SK-N-SH (cell line): ENCODE data around the gene MYO7A. TPM values are rescaled to one million over a fixed set of nuclear protein-coding genes. Genes with fewer than 3 reads are reported as not detected.

Source experiments
- CTCF ChIA-PET: fragments of 300-600, 350-600 bp; formaldehyde crosslinking; extraction: SDS; loops from one replicate; lab custom pipeline; 2021; lab: Yijun Ruan, JAX
- POLR2A ChIA-PET: fragments of 350-600 bp; sonication (Branson Sonifier 250); formaldehyde crosslinking; extraction: SDS; loops from one replicate; lab custom pipeline; 2020; ENCODE audit warnings: antibody characterized with exemption, inconsistent platforms; lab: Yijun Ruan, JAX
- DNase-seq: peaks from one replicate; pipeline ENCODE4 v3.0.0; 2012
- H2AFZ ChIP-seq: fragments of 200-600 bp; sonication (generic); 2 replicates; pipeline ENCODE4 v1.8.1; 2016; ENCODE audit warnings: antibody characterized with exemption, mild to moderate bottlenecking, low read depth
- H3F3A ChIP-seq: fragments of 200-600 bp; sonication (generic); replicated peaks from 2 replicates; pipeline ENCODE3; 2016; ENCODE audit warnings: antibody characterized with exemption, mild to moderate bottlenecking; ENCODE audit not compliant: insufficient read depth
- H3K27ac ChIP-seq, 2 experiments: fragments of 200-500 bp in 1 of 2; fragments of 200-600 bp in 1 of 2; sonication (Bioruptor generic) in 1 of 2; sonication (generic), shearing (Covaris generic) in 1 of 2; 2 replicates each; pipeline versions ENCODE4 v1.5.1 to v1.6.1; 2014 to 2016; ENCODE audit warnings: low read depth in 2 of 2, inconsistent platforms in 1 of 2, low read length in 1 of 2, mild to moderate bottlenecking in 1 of 2, mixed read lengths in 1 of 2
- H3K27me3 ChIP-seq: fragments of 200-600 bp; sonication (generic), shearing (Covaris generic); 2 replicates; pipeline ENCODE4 v1.6.1; 2016; ENCODE audit warnings: mixed run types; ENCODE audit not compliant: insufficient read depth
- H3K36me3 ChIP-seq, 2 experiments: fragments of 200-500 bp in 1 of 2; fragments of 200-600 bp in 1 of 2; sonication (Bioruptor generic) in 1 of 2; sonication (generic) in 1 of 2; replicated peaks in 1 of 2; 2 replicates each; pipeline versions ENCODE3 to v1.5.1; 2014 to 2016; ENCODE audit warnings: low read length in 1 of 2, mild to moderate bottlenecking in 1 of 2; ENCODE audit not compliant: insufficient read depth in 2 of 2, control insufficient read depth in 1 of 2
- H3K4me1 ChIP-seq, 2 experiments: fragments of 200-500 bp in 1 of 2; fragments of 200-600 bp in 1 of 2; sonication (Bioruptor generic) in 1 of 2; sonication (generic), shearing (Covaris generic) in 1 of 2; 2 replicates each; pipeline versions ENCODE4 v1.5.1 to v1.6.1; 2014 to 2016; ENCODE audit warnings: low read depth in 1 of 2, low read length in 1 of 2, mixed run types in 1 of 2; ENCODE audit not compliant: insufficient read depth in 2 of 2, control insufficient read depth in 1 of 2
- H3K4me2 ChIP-seq: fragments of 200-600 bp; sonication (generic), shearing (Covaris generic); 2 replicates; pipeline ENCODE4 v1.6.1; 2017; ENCODE audit warnings: mixed run types
- H3K4me3 ChIP-seq, 2 experiments: fragments of 200-500 bp in 1 of 2; fragments of 200-600 bp in 1 of 2; sonication (Bioruptor generic) in 1 of 2; sonication (generic), shearing (Covaris generic) in 1 of 2; 2 replicates each; pipeline versions ENCODE4 v1.5.1 to v1.8.1; 2014 to 2016; ENCODE audit warnings: low read depth in 2 of 2, inconsistent platforms in 1 of 2, low read length in 1 of 2, mild to moderate bottlenecking in 1 of 2, mixed read lengths in 1 of 2, moderate library complexity in 1 of 2
- H3K79me2 ChIP-seq: fragments of 200-600 bp; sonication (generic); 2 replicates; pipeline ENCODE4 v1.8.1; 2017; ENCODE audit warnings: mild to moderate bottlenecking; ENCODE audit not compliant: insufficient read depth
- H3K9ac ChIP-seq: fragments of 200-600 bp; sonication (generic); 2 replicates; pipeline ENCODE4 v1.6.1; 2017; ENCODE audit warnings: mixed run types
- H3K9me2 ChIP-seq: fragments of 200-600 bp; sonication (generic); 2 replicates; pipeline ENCODE4 v1.6.1; 2017; ENCODE audit warnings: mixed run types
- H3K9me3 ChIP-seq: fragments of 200-600 bp; sonication (generic); 2 replicates; pipeline ENCODE4 v1.6.1; 2017; ENCODE audit warnings: mixed run types, mild to moderate bottlenecking, moderate library complexity
- H4K20me1 ChIP-seq: fragments of 200-600 bp; sonication (generic); 2 replicates; pipeline ENCODE4 v1.6.1; 2017; ENCODE audit warnings: mild to moderate bottlenecking, mixed run types; ENCODE audit not compliant: insufficient read depth
- EZH2phosphoT487 ChIP-seq: fragments of 200-600 bp; sonication (generic); IDR thresholded peaks from 2 replicates; pipeline ENCODE4 v1.6.1; 2017; ENCODE audit warnings: low read depth, mixed run types, mild to moderate bottlenecking, antibody characterized with exemption, moderate library complexity, borderline replicate concordance
- FOSL2 ChIP-seq: IDR thresholded peaks from 2 replicates; pipeline ENCODE4 v1.4.0; 2012; ENCODE audit warnings: low read depth, mild to moderate bottlenecking, moderate library complexity, borderline replicate concordance
- FOXM1 ChIP-seq: IDR thresholded peaks from 2 replicates; pipeline ENCODE4 v1.4.0; 2012; ENCODE audit warnings: low read depth, mild to moderate bottlenecking
- GABPA ChIP-seq: IDR thresholded peaks from 2 replicates; pipeline ENCODE4 v1.4.0; 2012; ENCODE audit warnings: low read depth, mild to moderate bottlenecking
- GATA2 ChIP-seq: sonication (generic); formaldehyde crosslinking; IDR thresholded peaks from 2 replicates; pipeline ENCODE4 v1.5.0; 2020; ENCODE audit warnings: mild to moderate bottlenecking, missing genetic modification reagents
- JUND ChIP-seq: IDR thresholded peaks from 2 replicates; pipeline ENCODE4 v1.4.0; 2012
- NRF1 ChIP-seq: IDR thresholded peaks from 2 replicates; pipeline ENCODE4 v1.6.1; 2012; ENCODE audit warnings: low read depth, mild to moderate bottlenecking, low read length
- RAD21 ChIP-seq: IDR thresholded peaks from 2 replicates; pipeline ENCODE4 v1.6.1; 2012; ENCODE audit warnings: mild to moderate bottlenecking, low read length
- RCOR1 ChIP-seq: fragments of 150-350 bp; IDR thresholded peaks from 2 replicates; pipeline ENCODE4 v1.6.1; 2017; ENCODE audit warnings: antibody characterized with exemption, low read length
- SIN3A ChIP-seq: IDR thresholded peaks from 2 replicates; pipeline ENCODE4 v1.6.1; 2012; ENCODE audit warnings: low read depth, mild to moderate bottlenecking, low read length, moderate library complexity, borderline replicate concordance
- SMC3 ChIP-seq: IDR thresholded peaks from 2 replicates; pipeline ENCODE4 v1.6.1; 2012; ENCODE audit warnings: low read depth, low read length, improper control_type of control experiment
- TAF1 ChIP-seq: IDR thresholded peaks from 2 replicates; pipeline ENCODE4 v1.6.1; 2012; ENCODE audit warnings: low read depth, mild to moderate bottlenecking, low read length, moderate library complexity, borderline replicate concordance
- TCF12 ChIP-seq: IDR thresholded peaks from 2 replicates; pipeline ENCODE4 v1.4.0; 2012
- TEAD4 ChIP-seq: IDR thresholded peaks from 2 replicates; pipeline ENCODE4 v1.4.0; 2012; ENCODE audit warnings: mild to moderate bottlenecking, borderline replicate concordance; ENCODE audit not compliant: insufficient read depth
- WGBS: methylation state at CpG from one replicate; pipeline ENCODE4 v1.1.6; 2017; ENCODE audit warnings: low lambda C conversion rate; 5-methylcytosine and 5-hydroxymethylcytosine counted together
- polyA plus RNA-seq, 3 experiments: library from polyadenylated mRNA; depleted of rRNA; stranded (reverse); fragments of >200 nt; gene quantifications; 2 replicates each; pipeline ENCODE4 v1.2.3, GENCODE V29; 2012
- TF ChIP-seq, protein P1 (sequence below): IDR thresholded peaks from 2 replicates; pipeline ENCODE4; 2012
- TF ChIP-seq, protein P2 (sequence below): IDR thresholded peaks from 2 replicates; pipeline ENCODE4 v1.4.0; 2012; ENCODE audit warnings: low read depth
- TF ChIP-seq, protein P3 (sequence below): fragments of 150-350 bp; IDR thresholded peaks from 2 replicates; pipeline ENCODE4 v1.6.1; 2016; ENCODE audit warnings: mild to moderate bottlenecking, low read depth, low read length
- TF ChIP-seq, protein P4 (sequence below): fragments of 150-350 bp; IDR thresholded peaks from 2 replicates; pipeline ENCODE4 v1.6.1; 2017; ENCODE audit warnings: antibody characterized with exemption, low read length, low read depth, borderline replicate concordance

Gene MYO7A
- polyA plus RNA-seq, 1 of the 3 experiments (the other 2 are of a cell fraction) = 0.08 TPM

DNA sequence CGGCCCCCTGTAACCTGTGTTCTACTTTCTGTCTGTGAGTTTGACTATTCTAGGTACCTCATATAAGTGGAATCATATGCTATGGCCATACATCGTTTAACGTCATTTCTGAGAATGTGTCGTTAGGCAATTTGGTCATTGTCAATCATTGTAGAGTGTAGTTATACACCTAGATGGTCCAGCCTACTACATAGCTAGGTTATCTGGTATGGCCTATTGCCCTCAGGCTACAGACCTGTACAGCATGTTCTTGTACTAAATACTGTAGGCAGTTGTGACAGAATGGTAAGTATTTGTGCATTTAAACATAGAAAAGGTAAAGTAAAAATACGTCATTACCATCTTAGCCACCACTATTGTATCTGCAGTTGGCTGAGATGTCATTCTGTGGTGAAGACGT is 35.2 kb downstream of the MYO7A start:
- CTCF ChIA-PET = interaction anchor here (1.1 kb wide), 1 partner anchor 26 kb away, joined by 5 read pairs; no protein-coding TSS in a partner anchor
- Histone ChIP-seq H3K9ac (no peak overlapping the region), H3K36me3 (no peaks in the 10 kb centered on the region), H3F3A (no peaks in the 10 kb centered on the region), H3K4me3 (no peak overlapping the region), H3K27me3 (no peaks in the 10 kb centered on the region), H3K79me2 (no peaks in the 10 kb centered on the region), H3K27ac (no peak overlapping the region), H3K4me2 (no peak overlapping the region), H3K9me3 (no peaks in the 10 kb centered on the region), H3K4me1 (no peaks in the 10 kb centered on the region)
- 66% methylated on average over 6 of the region's 6 CpGs for WGBS
- DNase-seq = no peak
- no peak for TF ChIP-seq EZH2phosphoT487
- no peak for TF ChIP-seq GABPA
- TF ChIP-seq, protein P1, sequence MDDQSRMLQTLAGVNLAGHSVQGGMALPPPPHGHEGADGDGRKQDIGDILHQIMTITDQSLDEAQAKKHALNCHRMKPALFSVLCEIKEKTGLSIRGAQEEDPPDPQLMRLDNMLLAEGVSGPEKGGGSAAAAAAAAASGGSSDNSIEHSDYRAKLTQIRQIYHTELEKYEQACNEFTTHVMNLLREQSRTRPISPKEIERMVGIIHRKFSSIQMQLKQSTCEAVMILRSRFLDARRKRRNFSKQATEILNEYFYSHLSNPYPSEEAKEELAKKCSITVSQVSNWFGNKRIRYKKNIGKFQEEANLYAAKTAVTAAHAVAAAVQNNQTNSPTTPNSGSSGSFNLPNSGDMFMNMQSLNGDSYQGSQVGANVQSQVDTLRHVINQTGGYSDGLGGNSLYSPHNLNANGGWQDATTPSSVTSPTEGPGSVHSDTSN = no peak
- TF ChIP-seq, protein P2, sequence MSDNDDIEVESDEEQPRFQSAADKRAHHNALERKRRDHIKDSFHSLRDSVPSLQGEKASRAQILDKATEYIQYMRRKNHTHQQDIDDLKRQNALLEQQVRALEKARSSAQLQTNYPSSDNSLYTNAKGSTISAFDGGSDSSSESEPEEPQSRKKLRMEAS = no peak
- no peak for TF ChIP-seq RAD21
- no peak for TF ChIP-seq RCOR1
- TF ChIP-seq JUND = no peak
- TF ChIP-seq FOSL2 = no peak
- TF ChIP-seq, all 33 proteins: peak for 0
- Histone ChIP-seq H2AFZ (no peak overlapping the region), H3K9me2 (no peaks in the 10 kb centered on the region), H4K20me1 (no peaks in the 10 kb centered on the region)
- POLR2A ChIA-PET = no interaction called here

DNA sequence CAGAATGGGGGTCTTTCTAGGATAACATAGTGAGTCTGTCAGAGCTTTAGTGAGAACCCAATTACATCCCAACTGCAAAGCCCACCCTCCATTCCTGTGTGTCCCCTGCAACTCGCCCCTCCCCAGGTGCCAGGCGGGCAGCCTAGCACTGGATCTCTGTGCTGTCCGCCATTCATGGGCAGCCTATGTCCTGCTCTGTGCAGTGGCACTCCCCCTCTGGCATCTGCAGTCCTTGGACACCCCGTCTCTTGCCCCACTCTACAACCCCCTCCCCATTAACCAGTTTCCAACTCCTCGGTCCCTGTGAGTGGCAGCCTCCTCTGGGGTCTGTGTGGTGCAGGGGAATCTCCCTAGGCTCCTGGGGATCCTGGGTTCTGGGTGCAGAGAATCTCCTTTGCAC is 37.0 kb downstream of the MYO7A start:
- Histone ChIP-seq H3K9me2 (no peaks in the 10 kb centered on the region), H3K4me3 (no peak overlapping the region), H3K27ac (no peak overlapping the region), H3K27me3 (no peaks in the 10 kb centered on the region), H2AFZ (no peak overlapping the region), H3K36me3 (no peaks in the 10 kb centered on the region), H3K4me1 (no peaks in the 10 kb centered on the region), H3K79me2 (no peaks in the 10 kb centered on the region), H3K9ac (no peak overlapping the region), H3K4me2 (no peak overlapping the region), H3F3A (no peaks in the 10 kb centered on the region), H3K9me3 (no peaks in the 10 kb centered on the region), H4K20me1 (no peaks in the 10 kb centered on the region)
- no peak for DNase-seq
- POLR2A ChIA-PET = no interaction called here
- TF ChIP-seq TAF1 = no peak
- no peak for TF ChIP-seq SMC3
- no peak for TF ChIP-seq NRF1
- no peak for TF ChIP-seq RCOR1
- no peak for TF ChIP-seq FOXM1
- TF ChIP-seq, protein P3, sequence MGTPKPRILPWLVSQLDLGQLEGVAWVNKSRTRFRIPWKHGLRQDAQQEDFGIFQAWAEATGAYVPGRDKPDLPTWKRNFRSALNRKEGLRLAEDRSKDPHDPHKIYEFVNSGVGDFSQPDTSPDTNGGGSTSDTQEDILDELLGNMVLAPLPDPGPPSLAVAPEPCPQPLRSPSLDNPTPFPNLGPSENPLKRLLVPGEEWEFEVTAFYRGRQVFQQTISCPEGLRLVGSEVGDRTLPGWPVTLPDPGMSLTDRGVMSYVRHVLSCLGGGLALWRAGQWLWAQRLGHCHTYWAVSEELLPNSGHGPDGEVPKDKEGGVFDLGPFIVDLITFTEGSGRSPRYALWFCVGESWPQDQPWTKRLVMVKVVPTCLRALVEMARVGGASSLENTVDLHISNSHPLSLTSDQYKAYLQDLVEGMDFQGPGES = no peak
- TF ChIP-seq TEAD4 = no peak
- TF ChIP-seq, protein P4, sequence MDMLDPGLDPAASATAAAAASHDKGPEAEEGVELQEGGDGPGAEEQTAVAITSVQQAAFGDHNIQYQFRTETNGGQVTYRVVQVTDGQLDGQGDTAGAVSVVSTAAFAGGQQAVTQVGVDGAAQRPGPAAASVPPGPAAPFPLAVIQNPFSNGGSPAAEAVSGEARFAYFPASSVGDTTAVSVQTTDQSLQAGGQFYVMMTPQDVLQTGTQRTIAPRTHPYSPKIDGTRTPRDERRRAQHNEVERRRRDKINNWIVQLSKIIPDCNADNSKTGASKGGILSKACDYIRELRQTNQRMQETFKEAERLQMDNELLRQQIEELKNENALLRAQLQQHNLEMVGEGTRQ = no peak
- no peak for TF ChIP-seq SIN3A
- no peak for TF ChIP-seq TCF12
- no peak for TF ChIP-seq GABPA
- no peak for TF ChIP-seq GATA2 (CRISPR knock-in tag)
- CTCF ChIA-PET = interaction anchor here (4.6 kb wide), 1 partner anchor 37 kb away, joined by 25 read pairs; the partner anchor contains the start of gene MYO7A
- WGBS = 38% methylated on average over 3 of the region's 5 CpGs
